ENCODE results near the gene SLC8A3.

Gene SLC8A3

DNA sequence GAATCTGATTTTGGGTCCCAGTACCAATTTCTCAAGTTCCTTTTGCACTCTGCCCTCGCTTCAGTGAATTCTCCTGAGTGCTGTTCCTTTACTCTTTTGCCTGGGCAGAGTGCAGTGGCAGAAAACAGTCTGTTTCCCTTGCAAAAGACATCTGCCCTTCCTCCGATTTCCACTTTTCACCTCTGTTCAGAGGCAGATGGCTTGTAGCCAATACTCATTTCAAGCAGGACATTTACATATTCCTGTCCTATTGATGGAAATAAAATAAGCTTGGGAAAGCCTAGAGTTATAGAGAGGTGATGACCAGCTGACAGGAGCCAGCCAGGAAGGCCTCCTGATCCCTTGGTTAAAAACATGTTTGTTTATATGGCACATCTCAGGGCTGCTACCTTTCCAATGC, 111.0 kb downstream of the SLC8A3 start:
- DNase-seq (ENCODE audit: low spot score) = no peak
- TF ChIP-seq, protein P1, sequence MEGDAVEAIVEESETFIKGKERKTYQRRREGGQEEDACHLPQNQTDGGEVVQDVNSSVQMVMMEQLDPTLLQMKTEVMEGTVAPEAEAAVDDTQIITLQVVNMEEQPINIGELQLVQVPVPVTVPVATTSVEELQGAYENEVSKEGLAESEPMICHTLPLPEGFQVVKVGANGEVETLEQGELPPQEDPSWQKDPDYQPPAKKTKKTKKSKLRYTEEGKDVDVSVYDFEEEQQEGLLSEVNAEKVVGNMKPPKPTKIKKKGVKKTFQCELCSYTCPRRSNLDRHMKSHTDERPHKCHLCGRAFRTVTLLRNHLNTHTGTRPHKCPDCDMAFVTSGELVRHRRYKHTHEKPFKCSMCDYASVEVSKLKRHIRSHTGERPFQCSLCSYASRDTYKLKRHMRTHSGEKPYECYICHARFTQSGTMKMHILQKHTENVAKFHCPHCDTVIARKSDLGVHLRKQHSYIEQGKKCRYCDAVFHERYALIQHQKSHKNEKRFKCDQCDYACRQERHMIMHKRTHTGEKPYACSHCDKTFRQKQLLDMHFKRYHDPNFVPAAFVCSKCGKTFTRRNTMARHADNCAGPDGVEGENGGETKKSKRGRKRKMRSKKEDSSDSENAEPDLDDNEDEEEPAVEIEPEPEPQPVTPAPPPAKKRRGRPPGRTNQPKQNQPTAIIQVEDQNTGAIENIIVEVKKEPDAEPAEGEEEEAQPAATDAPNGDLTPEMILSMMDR (IDR thresholded peaks at IDR 0.05; ENCODE audit: extremely low read depth, missing control alignments) = no peak

DNA sequence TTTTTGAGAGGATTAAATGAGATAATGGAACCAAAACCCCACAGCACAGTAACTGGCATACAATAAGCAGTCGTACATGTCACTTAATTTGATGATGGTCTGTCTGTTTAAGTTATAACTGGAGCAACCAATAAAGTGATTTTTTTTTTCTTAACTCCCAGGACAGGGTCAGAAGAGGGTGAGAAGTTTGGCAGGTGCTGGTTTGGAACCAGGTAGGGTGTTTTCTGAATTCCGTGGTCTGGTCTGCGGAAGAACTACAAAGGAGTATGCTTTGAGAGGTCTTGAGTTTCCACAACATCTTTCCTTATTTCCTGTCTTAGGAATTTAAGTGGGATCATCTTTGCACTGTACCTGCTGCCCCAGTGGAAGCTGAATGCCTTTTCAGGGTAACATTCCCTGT, 111.7 kb downstream of the SLC8A3 start:
- TF ChIP-seq, protein P1 (IDR thresholded peaks at IDR 0.05; ENCODE audit: extremely low read depth, missing control alignments) = no peak
- no peak for DNase-seq (ENCODE audit: low spot score)

DNA sequence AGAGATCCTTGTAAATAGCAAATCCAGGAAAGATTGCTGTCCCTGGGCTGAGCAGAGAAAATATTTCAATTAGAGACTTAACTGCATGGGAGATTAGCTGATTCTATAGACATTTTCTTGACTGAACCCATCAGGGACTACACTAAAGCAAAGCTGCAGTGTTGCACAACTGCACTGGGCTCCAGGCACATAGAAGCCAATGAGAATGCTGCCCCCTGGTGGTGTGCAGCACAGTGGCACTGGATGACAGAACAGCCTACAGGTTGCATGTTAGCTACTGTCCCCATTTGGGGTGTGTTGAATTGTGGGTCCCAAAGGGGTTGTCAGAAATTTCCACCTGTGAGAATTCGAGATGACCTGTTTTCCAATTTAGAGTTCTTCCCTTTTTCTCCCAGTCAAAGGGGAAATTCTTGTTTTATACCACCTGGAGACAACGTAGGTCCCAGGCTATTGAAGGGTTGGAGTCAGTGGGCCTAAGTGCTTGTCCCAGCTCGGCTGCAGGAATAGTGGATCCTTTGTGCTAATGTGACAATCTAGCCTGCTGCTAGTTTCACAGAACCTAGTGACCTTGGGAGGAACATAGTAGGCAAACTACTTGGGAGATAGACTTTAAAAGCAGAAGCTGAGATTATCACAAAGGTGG, 114.7 kb downstream of the SLC8A3 start:
- DNase-seq (ENCODE audit: low spot score) = peak; percentile 75

DNA sequence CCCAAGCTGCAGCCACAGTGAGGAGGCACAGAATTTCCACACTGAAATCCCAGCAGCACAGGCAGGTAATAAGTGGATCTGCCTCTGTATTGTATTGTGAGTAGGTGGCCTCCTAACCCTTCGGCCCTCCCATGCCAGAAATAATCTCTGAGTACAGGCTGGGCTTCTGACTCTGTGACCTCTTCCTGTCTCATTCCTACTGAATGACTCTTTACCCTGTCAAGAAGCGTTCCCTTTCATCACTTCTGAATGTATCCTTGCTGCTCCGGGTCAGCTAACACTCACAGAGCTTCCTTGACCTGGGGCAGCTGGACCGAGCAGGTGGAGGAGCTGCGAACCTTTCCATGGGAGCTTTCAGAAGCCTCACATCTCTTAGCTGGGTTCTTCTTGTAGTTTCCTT, 119.6 kb downstream of the SLC8A3 start:
- DNase-seq (ENCODE audit: low spot score) = no peak
- TF ChIP-seq, protein P1 (IDR thresholded peaks at IDR 0.05; ENCODE audit: extremely low read depth, missing control alignments) = no peak

More for the DNA sequence above, 114.7 kb downstream of the SLC8A3 start:
- TF ChIP-seq, protein P1 (IDR thresholded peaks at IDR 0.05; ENCODE audit: extremely low read depth, missing control alignments) = peak; percentile 77

DNA sequence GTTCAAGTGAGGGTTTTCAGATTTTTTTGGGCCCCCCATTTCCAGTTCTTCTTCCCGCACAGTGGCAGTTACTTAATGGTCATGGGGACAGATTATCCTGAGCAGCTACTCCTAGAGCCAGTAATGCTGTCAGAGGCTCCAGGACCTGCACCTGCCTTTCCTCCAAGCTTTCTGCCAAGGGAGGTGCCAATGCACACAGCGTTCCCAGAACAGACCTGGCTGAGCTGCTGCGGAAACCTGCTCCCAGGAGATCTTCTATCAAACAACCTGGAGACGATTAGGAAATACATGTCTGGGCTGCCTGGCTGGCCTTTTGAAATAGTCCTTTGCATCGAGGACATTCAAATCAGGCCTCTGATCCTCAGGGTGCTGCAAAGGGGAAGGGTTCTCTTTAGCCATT, 120.9 kb downstream of the SLC8A3 start:
- no peak for DNase-seq (ENCODE audit: low spot score)

DNA sequence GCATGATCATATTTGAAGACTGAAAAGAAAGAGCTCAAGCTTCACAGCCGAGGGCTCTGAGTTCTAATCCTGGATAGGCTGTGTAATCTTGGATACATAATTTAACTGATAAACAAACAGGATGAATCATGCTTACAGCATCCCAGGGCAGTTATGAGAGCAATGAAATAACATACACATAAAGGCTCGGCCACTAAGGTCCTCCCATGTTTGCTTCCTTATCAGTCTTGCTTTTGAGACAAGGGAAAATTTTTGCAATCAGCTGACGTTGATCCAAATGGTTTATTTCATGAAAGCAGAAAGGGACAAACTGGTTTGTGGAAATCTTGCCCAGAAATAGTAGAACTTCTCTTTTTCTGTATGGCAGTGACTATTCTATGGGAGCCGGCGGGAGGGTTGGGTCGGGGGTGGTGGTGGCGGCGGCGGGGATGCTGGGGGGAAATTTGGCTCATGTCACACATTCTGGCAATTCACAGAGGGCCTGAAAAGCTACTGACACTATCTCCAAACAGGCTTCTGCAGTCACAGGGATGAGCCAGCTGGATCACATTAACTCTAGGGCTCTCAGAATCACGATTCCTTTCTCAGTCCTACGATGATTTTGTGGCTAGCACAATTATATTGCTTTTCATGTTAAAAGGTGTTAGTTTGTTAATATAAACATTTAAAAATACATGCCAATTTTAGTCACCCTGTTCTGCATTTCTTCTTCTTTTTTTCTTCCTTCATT, 124.5 kb downstream of the SLC8A3 start:
- no peak for DNase-seq (ENCODE audit: low spot score)
- TF ChIP-seq, protein P1 (IDR thresholded peaks at IDR 0.05; ENCODE audit: extremely low read depth, missing control alignments) = no peak

More for the DNA sequence above, 120.9 kb downstream of the SLC8A3 start:
- TF ChIP-seq, protein P1 (IDR thresholded peaks at IDR 0.05; ENCODE audit: extremely low read depth, missing control alignments) = no peak

DNA sequence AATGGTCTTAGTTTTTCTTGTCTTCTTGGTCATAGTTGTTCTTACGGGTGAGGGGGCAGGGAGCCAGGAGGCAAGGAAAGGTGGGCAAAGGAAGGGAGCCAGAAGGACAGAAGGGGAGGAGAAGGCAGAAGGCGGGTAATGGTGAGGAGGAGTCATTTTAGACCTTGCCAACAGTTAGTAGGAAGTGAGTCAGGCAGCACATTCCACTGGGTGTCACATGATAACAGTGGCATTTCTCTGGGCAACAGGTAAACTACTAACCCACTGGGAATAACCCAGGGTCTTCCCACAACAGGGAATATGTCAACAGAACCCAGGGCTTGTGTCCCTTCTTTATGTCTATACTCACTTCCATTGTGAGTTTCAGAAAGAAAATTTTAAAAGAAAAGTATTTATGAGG, 127.6 kb downstream of the SLC8A3 start:
- TF ChIP-seq, protein P1 (IDR thresholded peaks at IDR 0.05; ENCODE audit: extremely low read depth, missing control alignments) = no peak
- DNase-seq (ENCODE audit: low spot score) = no peak

Data from GM20000 (cell line).